ENCODE measurements around the gene PDHX. TPM values are rescaled to one million over a fixed set of nuclear protein-coding genes. Genes with fewer than 3 reads are reported as not detected.
A peak's percentile ranks its signal among the peaks of the same experiment; 100 is the strongest.

Gene PDHX
- total RNA-seq, 2 donors from 2014 or later, result 28.7 to 31.9 TPM

GRCh38 chr11:34941688-34942087 lies 25.3 kb downstream of the PDHX start:
- Mint-ChIP-seq H3K27me3 (ENCODE audit: low read depth) (no peaks in the 10 kb centered on the region), H3K4me1 (ENCODE audit: low read depth) (peaks cover 12% of the 10 kb centered on the region), H3K36me3 (ENCODE audit: insufficient read depth in 2 of 2) (peaks cover 2 to 17% of the 10 kb centered on the region in 2 donors), H3K9me3 (peaks cover 0 to 2% of the 10 kb centered on the region in 2 donors), H3K27ac (no peak overlapping the region), H3K4me3 (no peak overlapping the region)
- DNase-seq (no peak), ATAC-seq (replicated peaks in 1 of 2) (no peak)

- ATAC-seq (replicated peaks in 1 of 2), result no peak
- H3K27ac Mint-ChIP-seq, result no peak overlapping the region
- no peaks in the 10 kb centered on the region for H3K27me3 Mint-ChIP-seq (ENCODE audit: low read depth)
- H3K9me3 Mint-ChIP-seq, result peaks cover 0 to 2% of the 10 kb centered on the region in 2 donors
- H3K4me3 Mint-ChIP-seq, result no peak overlapping the region
- peaks cover 2 to 17% of the 10 kb centered on the region in 2 donors for H3K36me3 Mint-ChIP-seq (ENCODE audit: insufficient read depth in 2 of 2)
- no peak for DNase-seq
- peaks cover 6% of the 10 kb centered on the region for H3K4me1 Mint-ChIP-seq (ENCODE audit: low read depth)
Observed at GRCh38 chr11:34944692-34945091, 28.3 kb downstream of the PDHX start.

GRCh38 chr11:34948696-34949095 lies 32.3 kb downstream of the PDHX start:
- no peak overlapping the region for H3K4me3 Mint-ChIP-seq
- H3K36me3 Mint-ChIP-seq (ENCODE audit: insufficient read depth in 2 of 2), result peaks cover 0 to 15% of the 10 kb centered on the region in 2 donors
- H3K4me1 Mint-ChIP-seq (ENCODE audit: low read depth), result peaks cover 9% of the 10 kb centered on the region
- DNase-seq (no peak), ATAC-seq (replicated peaks in 1 of 2) (no peak)
- H3K9me3 Mint-ChIP-seq, result peaks cover 0 to 2% of the 10 kb centered on the region in 2 donors
- no peak overlapping the region for H3K27ac Mint-ChIP-seq
- no peaks in the 10 kb centered on the region for H3K27me3 Mint-ChIP-seq (ENCODE audit: low read depth)

GRCh38 chr11:34953955-34954354 lies 37.5 kb downstream of the PDHX start:
- no peak overlapping the region for H3K27ac Mint-ChIP-seq
- peaks cover 0 to 3% of the 10 kb centered on the region in 2 donors for H3K36me3 Mint-ChIP-seq (ENCODE audit: insufficient read depth in 2 of 2)
- no peaks in the 10 kb centered on the region for H3K9me3 Mint-ChIP-seq
- DNase-seq, result no peak
- H3K4me1 Mint-ChIP-seq (ENCODE audit: low read depth), result peaks cover 6% of the 10 kb centered on the region
- no peak overlapping the region for H3K4me3 Mint-ChIP-seq
- peak in 1 of 2 donors; percentile 39 for ATAC-seq (replicated peaks in 1 of 2)
- H3K27me3 Mint-ChIP-seq (ENCODE audit: low read depth), result no peaks in the 10 kb centered on the region

- DNase-seq (no peak), ATAC-seq (replicated peaks in 1 of 2) (no peak)
- Mint-ChIP-seq H3K4me3 (no peak overlapping the region), H3K4me1 (ENCODE audit: low read depth) (peaks cover 6% of the 10 kb centered on the region), H3K27me3 (ENCODE audit: low read depth) (no peaks in the 10 kb centered on the region), H3K27ac (no peak overlapping the region), H3K9me3 (no peaks in the 10 kb centered on the region), H3K36me3 (ENCODE audit: insufficient read depth in 2 of 2) (peaks cover 1 to 5% of the 10 kb centered on the region in 2 donors)
Observed at GRCh38 chr11:34957206-34957605, 40.8 kb downstream of the PDHX start.

GRCh38 chr11:34957606-34958005 lies 41.2 kb downstream of the PDHX start:
- H3K9me3 Mint-ChIP-seq, result no peaks in the 10 kb centered on the region
- H3K36me3 Mint-ChIP-seq (ENCODE audit: insufficient read depth in 2 of 2), result peaks cover 1 to 5% of the 10 kb centered on the region in 2 donors
- H3K4me3 Mint-ChIP-seq, result no peak overlapping the region
- H3K4me1 Mint-ChIP-seq (ENCODE audit: low read depth), result peaks cover 6% of the 10 kb centered on the region
- no peak for ATAC-seq (replicated peaks in 1 of 2)
- no peaks in the 10 kb centered on the region for H3K27me3 Mint-ChIP-seq (ENCODE audit: low read depth)
- no peak overlapping the region for H3K27ac Mint-ChIP-seq
- no peak for DNase-seq

- Mint-ChIP-seq H3K27ac (no peak overlapping the region), H3K36me3 (ENCODE audit: insufficient read depth in 2 of 2) (peaks cover 1 to 5% of the 10 kb centered on the region in 2 donors), H3K27me3 (ENCODE audit: low read depth) (no peaks in the 10 kb centered on the region), H3K4me1 (ENCODE audit: low read depth) (no peaks in the 10 kb centered on the region), H3K9me3 (no peaks in the 10 kb centered on the region), H3K4me3 (no peak overlapping the region)
- ATAC-seq (replicated peaks in 1 of 2) (no peak), DNase-seq (no peak)
Observed at GRCh38 chr11:34959770-34960169, 43.4 kb downstream of the PDHX start.

- Mint-ChIP-seq H3K4me3 (no peak overlapping the region), H3K4me1 (ENCODE audit: low read depth) (no peaks in the 10 kb centered on the region), H3K36me3 (ENCODE audit: insufficient read depth in 2 of 2) (peaks cover 1 to 5% of the 10 kb centered on the region in 2 donors), H3K27ac (no peak overlapping the region), H3K9me3 (no peaks in the 10 kb centered on the region), H3K27me3 (ENCODE audit: low read depth) (no peaks in the 10 kb centered on the region)
- DNase-seq (no peak), ATAC-seq (replicated peaks in 1 of 2) (no peak)
Observed at GRCh38 chr11:34960277-34960676, 43.9 kb downstream of the PDHX start.

- Mint-ChIP-seq H3K27me3 (ENCODE audit: low read depth) (no peaks in the 10 kb centered on the region), H3K36me3 (ENCODE audit: insufficient read depth in 2 of 2) (peaks cover 1 to 5% of the 10 kb centered on the region in 2 donors), H3K9me3 (no peaks in the 10 kb centered on the region), H3K4me1 (ENCODE audit: low read depth) (no peaks in the 10 kb centered on the region), H3K27ac (no peak overlapping the region), H3K4me3 (no peak overlapping the region)
- ATAC-seq (replicated peaks in 1 of 2) (no peak), DNase-seq (no peak)
Observed at GRCh38 chr11:34962034-34962433, 45.6 kb downstream of the PDHX start.

- Mint-ChIP-seq H3K27ac (no peak overlapping the region), H3K9me3 (no peaks in the 10 kb centered on the region), H3K4me3 (no peak overlapping the region), H3K27me3 (ENCODE audit: low read depth) (no peaks in the 10 kb centered on the region), H3K4me1 (ENCODE audit: low read depth) (no peaks in the 10 kb centered on the region), H3K36me3 (ENCODE audit: insufficient read depth in 2 of 2) (peaks cover 1 to 5% of the 10 kb centered on the region in 2 donors)
- no peak for DNase-seq
- ATAC-seq (replicated peaks in 1 of 2), result no peak
Observed at GRCh38 chr11:34963351-34963750, 46.9 kb downstream of the PDHX start.

GRCh38 chr11:34964610-34965331 lies 48.4 kb downstream of the PDHX start:
- no peaks in the 10 kb centered on the region for H3K4me1 Mint-ChIP-seq (ENCODE audit: low read depth)
- no peak for DNase-seq
- no peak overlapping the region for H3K4me3 Mint-ChIP-seq
- H3K27me3 Mint-ChIP-seq (ENCODE audit: low read depth), result no peaks in the 10 kb centered on the region
- H3K27ac Mint-ChIP-seq, result no peak overlapping the region
- ATAC-seq (replicated peaks in 1 of 2), result no peak
- no peaks in the 10 kb centered on the region for H3K9me3 Mint-ChIP-seq
- H3K36me3 Mint-ChIP-seq (ENCODE audit: insufficient read depth in 2 of 2), result peaks cover 1 to 8% of the 10 kb centered on the region in 2 donors

GRCh38 chr11:34968862-34969261 lies 52.4 kb downstream of the PDHX start:
- DNase-seq (no peak), ATAC-seq (replicated peaks in 1 of 2) (no peak)
- Mint-ChIP-seq H3K9me3 (no peaks in the 10 kb centered on the region), H3K27me3 (ENCODE audit: low read depth) (no peaks in the 10 kb centered on the region), H3K27ac (no peak overlapping the region), H3K4me3 (no peak overlapping the region), H3K4me1 (ENCODE audit: low read depth) (no peaks in the 10 kb centered on the region), H3K36me3 (ENCODE audit: insufficient read depth in 2 of 2) (peaks cover 3 to 16% of the 10 kb centered on the region in 2 donors)

- Mint-ChIP-seq H3K27me3 (ENCODE audit: low read depth) (no peaks in the 10 kb centered on the region), H3K4me1 (ENCODE audit: low read depth) (no peaks in the 10 kb centered on the region), H3K9me3 (no peaks in the 10 kb centered on the region), H3K27ac (no peak overlapping the region), H3K4me3 (no peak overlapping the region), H3K36me3 (ENCODE audit: insufficient read depth in 2 of 2) (peaks cover 3 to 16% of the 10 kb centered on the region in 2 donors)
- DNase-seq (no peak), ATAC-seq (replicated peaks in 1 of 2) (no peak)
Observed at GRCh38 chr11:34970033-34970432, 53.6 kb downstream of the PDHX start.

- Mint-ChIP-seq H3K27me3 (ENCODE audit: low read depth) (no peaks in the 10 kb centered on the region), H3K36me3 (ENCODE audit: insufficient read depth in 2 of 2) (peaks cover 4 to 17% of the 10 kb centered on the region in 2 donors), H3K9me3 (no peaks in the 10 kb centered on the region), H3K27ac (no peak overlapping the region), H3K4me1 (ENCODE audit: low read depth) (no peaks in the 10 kb centered on the region), H3K4me3 (no peak overlapping the region)
- DNase-seq (no peak), ATAC-seq (replicated peaks in 1 of 2) (no peak)
Observed at GRCh38 chr11:34970480-34970879, 54.1 kb downstream of the PDHX start.

All from activated T-cell treated with anti-CD3 and anti-CD28 coated beads, Interleukin-2, amount 50 U/mL, for 72 hours (primary cell).